Tibial nerve (tissue), 4 donors: Measurements from ENCODE around the gene SFRP5.

Experiments used
- EP300 ChIP-seq, 2 donors: sonication (generic); formaldehyde crosslinking; IDR thresholded peaks; one replicate each; pipeline ENCODE4 v1.6.1; 2017; ENCODE audit warnings: antibody characterized with exemption in 2 of 2, mild to moderate bottlenecking in 1 of 2
- POLR2A ChIP-seq, 2 donors: fragments of 450-650 bp; IDR thresholded peaks; one replicate each; pipeline ENCODE4 v1.6.1; 2017; ENCODE audit warnings: antibody characterized with exemption in 2 of 2, mild to moderate bottlenecking in 2 of 2, moderate library complexity in 2 of 2
- TF ChIP-seq, protein P1 (sequence below), 5 experiments: fragments of 200-600 bp in 3 of 5; fragments of 450-650 bp in 2 of 5; sonication (generic) in 3 of 5; IDR thresholded peaks; one replicate each; pipeline ENCODE4 v1.5.1; 2016 to 2019; ENCODE audit warnings: antibody characterized with exemption in 5 of 5, mild to moderate bottlenecking in 3 of 5, moderate library complexity in 2 of 5

DNA sequence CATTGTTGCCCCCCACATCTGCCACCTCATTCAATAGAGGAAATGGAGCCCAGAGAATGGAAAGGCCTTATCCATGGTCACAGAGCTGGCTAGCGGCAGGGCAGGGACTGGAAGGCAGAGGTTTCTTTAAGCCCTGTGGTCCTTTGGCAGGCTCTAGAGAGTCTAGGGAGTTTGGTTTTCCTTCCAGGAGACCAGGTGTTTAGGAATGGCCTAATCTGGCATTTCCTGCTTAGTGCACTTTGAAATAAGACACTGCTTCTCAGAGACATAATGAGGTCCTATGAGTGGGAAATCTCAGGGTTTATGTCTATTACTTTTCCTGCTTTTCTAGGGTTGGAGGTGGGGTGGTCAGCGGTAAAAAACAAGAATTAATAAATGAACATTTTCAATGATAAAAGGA, 52.2 kb downstream of the SFRP5 start:
- TF ChIP-seq, protein P1, sequence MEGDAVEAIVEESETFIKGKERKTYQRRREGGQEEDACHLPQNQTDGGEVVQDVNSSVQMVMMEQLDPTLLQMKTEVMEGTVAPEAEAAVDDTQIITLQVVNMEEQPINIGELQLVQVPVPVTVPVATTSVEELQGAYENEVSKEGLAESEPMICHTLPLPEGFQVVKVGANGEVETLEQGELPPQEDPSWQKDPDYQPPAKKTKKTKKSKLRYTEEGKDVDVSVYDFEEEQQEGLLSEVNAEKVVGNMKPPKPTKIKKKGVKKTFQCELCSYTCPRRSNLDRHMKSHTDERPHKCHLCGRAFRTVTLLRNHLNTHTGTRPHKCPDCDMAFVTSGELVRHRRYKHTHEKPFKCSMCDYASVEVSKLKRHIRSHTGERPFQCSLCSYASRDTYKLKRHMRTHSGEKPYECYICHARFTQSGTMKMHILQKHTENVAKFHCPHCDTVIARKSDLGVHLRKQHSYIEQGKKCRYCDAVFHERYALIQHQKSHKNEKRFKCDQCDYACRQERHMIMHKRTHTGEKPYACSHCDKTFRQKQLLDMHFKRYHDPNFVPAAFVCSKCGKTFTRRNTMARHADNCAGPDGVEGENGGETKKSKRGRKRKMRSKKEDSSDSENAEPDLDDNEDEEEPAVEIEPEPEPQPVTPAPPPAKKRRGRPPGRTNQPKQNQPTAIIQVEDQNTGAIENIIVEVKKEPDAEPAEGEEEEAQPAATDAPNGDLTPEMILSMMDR (IDR thresholded peaks at IDR 0.05), result no peak
- TF ChIP-seq EP300 (IDR thresholded peaks at IDR 0.05) (no peak), POLR2A (IDR thresholded peaks at IDR 0.05) (no peak)
